GM18909 (cell line): Measurements from ENCODE around the gene ADM.

ENCODE experiments used
- ATAC-seq: cut with Tn5 transposase; IDR thresholded peaks from one replicate; pipeline ENCODE4 v1.9.1; 2021; ENCODE audit warnings: mild to moderate bottlenecking; ENCODE audit not compliant: unreplicated experiment, poor library complexity

The ADM gene

GRCh38 chr11:10356161-10356560 lies 51.3 kb downstream of the ADM start:
- no peak for ATAC-seq
